ENCODE results near the gene TPRKB.
A peak's percentile ranks its signal among the peaks of the same experiment; 100 is the strongest.
"Not testable (repeated sequence)": the region's sequence is repeated elsewhere in the genome, so short reads cannot be mapped to it uniquely, and the experiment has no call there.

The TPRKB gene

DNA sequence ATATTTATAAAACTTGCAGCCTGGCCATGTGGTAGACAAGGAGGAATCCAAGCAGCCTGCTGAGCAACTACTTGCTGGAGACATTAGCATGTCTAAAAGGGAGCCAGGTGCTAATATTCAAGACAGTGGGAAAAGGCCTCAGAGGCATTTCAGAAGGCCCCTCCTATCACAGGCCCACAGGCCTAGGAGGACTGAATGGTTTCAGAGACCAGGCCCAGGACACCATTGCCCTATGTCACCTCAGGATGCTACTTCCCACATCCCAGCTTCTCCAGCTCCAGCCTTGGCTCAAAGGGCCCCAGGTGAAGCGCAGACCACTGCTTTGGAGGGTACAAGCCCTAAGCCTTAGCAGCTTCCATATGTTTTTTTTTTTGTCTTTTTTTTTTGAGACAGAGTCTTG, 39.0 kb downstream of the TPRKB start:
- DNase-seq, result no peak

DNA sequence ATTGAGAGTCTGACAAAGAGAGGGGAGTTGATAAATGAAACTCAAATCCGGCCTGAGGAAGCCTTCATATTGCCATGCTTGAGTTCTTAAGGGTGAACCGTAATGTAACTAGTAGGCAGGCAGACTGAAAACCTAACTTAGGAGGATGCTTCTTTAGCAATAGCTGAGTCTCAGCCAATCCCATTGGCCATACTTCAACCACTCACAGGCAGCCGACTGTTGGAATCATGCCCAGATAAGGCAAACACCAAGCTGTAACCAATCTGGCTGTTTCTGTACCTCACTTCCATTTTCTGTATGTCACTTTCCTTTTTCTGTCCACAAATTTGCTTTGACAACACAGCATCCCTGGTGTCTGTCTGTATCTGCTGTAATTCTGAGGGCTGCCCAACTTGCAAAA, 39.5 kb downstream of the TPRKB start:
- DNase-seq, result no peak

DNA sequence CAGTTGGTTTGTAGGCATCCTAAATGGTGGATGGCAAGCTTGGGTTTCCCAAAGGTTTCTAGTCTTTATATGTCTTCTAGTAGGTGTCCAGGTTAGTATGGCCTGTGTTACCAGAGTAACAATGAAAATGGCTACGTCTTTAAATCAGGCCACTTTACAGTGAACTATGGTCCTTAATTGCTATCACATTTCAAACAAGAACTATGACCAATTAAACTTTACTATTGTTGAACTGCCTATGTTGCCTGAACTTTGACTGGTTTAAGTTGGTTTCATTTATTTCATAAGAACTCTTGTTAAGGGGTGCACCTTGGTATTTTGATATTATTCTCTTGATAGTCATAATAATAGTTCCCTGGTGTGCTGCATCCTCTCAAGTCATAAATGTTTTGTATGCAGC, 40.2 kb downstream of the TPRKB start:
- not testable (repeated sequence) for DNase-seq

DNA sequence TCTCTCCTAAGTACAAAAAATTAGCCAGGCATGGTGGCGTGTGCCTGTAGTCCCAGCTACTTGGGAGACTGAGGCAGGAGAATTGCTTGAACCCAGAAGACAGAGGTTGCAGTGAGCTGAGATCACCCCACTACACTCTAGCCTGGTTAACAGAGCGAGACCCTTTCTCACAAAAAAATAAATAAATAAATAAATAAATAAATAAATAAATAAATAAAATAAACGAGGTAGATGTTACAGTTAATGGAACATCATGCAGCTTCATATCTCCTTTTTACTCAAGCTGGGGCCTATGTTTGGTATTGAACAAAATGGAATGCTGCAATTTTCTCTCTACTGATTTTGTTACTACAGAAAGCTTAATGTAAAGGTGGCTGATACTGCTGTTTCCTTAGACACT, 40.6 kb downstream of the TPRKB start:
- not testable (repeated sequence) for DNase-seq

DNA sequence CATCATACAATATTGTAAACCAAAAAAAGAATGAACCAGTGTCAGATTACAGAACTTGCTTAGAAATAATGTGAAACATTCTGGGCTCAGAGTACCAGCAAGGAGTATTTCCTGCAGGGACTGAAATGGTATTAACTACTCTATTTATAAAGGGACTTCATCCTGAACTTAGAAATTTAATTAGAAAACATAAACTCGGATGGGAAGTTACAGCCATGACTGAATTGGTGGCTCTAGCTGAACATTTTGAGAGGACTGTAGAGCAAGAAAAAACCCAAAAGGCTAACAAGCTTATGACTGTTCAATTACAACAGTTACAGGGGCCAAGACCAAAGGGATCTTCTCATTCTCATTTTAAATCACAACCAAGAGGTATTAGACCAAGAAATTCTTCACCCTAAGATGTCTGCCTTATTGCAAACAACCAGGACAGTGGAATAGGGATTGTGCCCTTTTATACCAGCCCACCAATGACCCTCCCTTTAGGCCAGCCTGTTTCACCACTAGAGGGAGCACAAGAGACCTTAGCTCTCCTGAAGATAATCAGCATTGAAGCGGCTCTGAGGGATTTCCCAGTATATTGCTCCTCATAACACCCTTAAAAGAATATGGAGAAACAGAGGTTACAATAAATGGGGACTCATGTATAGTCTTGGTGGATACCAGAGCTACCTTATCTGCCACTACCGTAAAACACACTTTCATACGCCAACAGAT, 46.6 kb downstream of the TPRKB start:
- DNase-seq, result peak; percentile 50

DNA sequence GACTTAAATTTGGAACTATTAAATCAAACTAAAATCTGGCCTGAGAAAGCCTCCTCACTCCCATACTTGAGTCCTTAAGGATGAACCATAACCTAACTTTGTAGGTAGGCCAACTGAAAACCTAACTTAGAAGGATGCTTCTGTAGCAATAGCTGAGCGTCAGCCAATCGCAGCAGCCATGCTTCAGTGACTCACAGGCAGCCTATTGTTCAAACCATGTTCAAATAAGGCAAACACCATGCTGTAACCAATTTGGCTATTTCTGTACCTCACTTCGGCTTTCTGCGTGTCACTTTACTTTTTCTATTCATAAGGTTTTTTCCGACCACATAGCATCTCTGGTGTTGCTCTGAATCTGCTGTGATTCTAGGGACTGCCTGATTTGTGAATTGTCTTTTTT, 48.7 kb downstream of the TPRKB start:
- not testable (repeated sequence) for DNase-seq

DNA sequence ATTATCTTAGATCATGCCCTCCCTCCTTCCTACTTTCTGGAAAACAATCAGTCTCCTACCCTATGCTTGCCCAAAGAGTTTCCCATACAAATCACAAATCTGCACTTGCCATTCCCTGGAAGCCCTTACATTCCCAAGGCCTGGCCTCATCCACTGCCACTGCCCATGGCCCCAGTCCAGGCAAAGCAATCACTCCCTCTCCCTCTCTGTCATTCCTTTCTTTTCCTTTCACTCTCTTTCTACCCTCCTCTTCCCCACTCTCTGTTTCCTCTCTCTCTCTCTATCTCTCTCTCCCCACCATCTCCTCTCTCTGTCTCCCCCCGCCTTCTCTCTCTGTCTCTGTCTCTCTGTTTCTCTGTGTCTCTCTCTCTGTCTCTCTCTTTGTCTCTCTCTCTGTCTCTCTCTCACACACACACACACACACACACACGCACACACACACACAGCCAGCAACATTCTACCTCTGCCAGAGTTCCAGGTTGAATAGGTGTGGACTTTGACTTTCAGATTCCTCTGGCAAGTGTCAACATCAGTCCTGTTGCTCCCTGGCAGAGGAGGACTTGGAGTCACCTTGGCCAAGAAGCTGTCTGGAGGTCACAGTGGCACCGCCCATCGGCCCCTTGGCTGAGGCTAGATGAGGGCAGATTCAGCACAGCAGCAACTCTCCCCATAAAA, 51.2 kb downstream of the TPRKB start:
- no peak for DNase-seq

DNA sequence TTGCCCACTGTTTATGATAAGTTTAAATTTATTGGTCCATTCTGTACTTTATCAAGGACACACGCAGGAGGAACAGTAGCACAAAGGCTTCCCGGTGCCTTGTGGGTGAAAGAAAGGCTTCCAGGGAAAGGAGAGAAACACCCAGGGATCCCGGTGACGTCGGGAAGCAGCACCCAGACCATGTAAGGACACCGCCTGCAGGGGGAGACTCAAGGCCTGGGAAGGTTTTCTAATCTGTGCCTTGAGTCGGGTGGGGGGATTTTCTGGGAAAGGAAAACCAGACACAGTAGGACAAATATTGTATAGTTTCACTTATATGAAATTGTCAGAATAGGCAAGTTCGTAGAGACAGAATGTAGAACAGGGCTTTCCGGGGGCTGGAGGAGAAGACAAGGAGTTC, 52.2 kb downstream of the TPRKB start:
- peak; percentile 17 for DNase-seq

GRCh38 chr2:73684325-73684724, 52.8 kb downstream of the TPRKB start:
- not testable (repeated sequence) for DNase-seq

DNA sequence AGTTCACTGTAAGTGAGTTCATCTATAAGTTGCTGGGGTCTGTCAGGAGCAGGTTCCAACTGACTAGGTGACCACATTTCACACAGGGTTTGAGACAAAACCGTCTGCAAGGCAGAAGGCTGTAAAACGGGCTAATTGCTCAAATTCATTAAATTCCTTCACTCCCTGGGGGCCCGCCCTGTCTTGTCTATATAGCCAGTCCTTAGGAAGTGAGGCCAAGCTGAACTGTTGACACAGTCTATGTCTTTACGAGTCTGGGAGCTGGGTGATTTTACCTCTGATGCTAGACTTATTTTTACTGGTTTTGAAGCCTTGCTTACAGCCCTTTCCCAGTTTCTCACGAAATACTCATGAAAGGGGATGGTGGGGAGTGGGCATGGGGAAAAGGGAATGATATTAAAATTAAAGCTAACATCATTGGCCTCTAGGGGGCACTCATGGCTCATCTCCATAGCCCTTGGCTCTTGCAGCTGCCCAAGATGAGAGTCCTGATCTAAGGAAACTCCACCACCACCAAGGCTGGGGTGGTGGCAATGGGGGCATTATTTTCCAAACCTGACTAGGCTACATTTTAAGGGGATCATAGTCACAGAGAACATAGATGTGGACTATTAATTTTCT, 57.1 kb downstream of the TPRKB start:
- peak; percentile 29 for DNase-seq

All from NCI-H69 (cell line).